Spleen (tissue), 11 donors: Measurements from ENCODE around the gene NPDC1. TPM values are rescaled to one million over a fixed set of nuclear protein-coding genes. Genes with fewer than 3 reads are reported as not detected.

Source experiments
- DNase-seq: peaks from one replicate; pipeline ENCODE4 v3.0.0-alpha.2; 2020
- H3K27ac ChIP-seq, 8 donors: fragments of 200-600 bp; sonication (generic) in 7 of 8; 1 replicate in 4 of 8; 2 replicates in 4 of 8; pipeline versions ENCODE4 v1.5.0 to v1.8.0; 2016 to 2021; ENCODE audit warnings: inconsistent platforms in 4 of 8, mild to moderate bottlenecking in 4 of 8, moderate library complexity in 1 of 8
- H3K27me3 ChIP-seq, 7 donors: fragments of 200-600 bp; sonication (generic) in 6 of 7; replicated peaks in 1 of 7; 1 replicate in 4 of 7; 2 replicates in 3 of 7; pipeline versions ENCODE4 v1.5.0 to v1.8.0; 2016 to 2021; ENCODE audit warnings: inconsistent platforms in 3 of 7, mild to moderate bottlenecking in 1 of 7
- H3K36me3 ChIP-seq, 6 donors: fragments of 200-600 bp; sonication (generic) in 5 of 6; 1 replicate in 4 of 6; 2 replicates in 2 of 6; pipeline versions ENCODE4 v1.5.0 to v1.8.0; 2016 to 2021; ENCODE audit warnings: inconsistent platforms in 2 of 6
- H3K4me1 ChIP-seq, 6 donors: fragments of 200-600 bp; sonication (generic) in 5 of 6; 1 replicate in 3 of 6; 2 replicates in 3 of 6; pipeline versions ENCODE4 v1.5.0 to v1.8.0; 2016 to 2021; ENCODE audit warnings: inconsistent platforms in 3 of 6
- H3K4me3 ChIP-seq, 8 donors: fragments of 200-600 bp; sonication (generic) in 7 of 8; 1 replicate in 4 of 8; 2 replicates in 4 of 8; pipeline versions ENCODE4 v1.5.0 to v1.8.0; 2016 to 2021; ENCODE audit warnings: inconsistent platforms in 4 of 8, mild to moderate bottlenecking in 4 of 8, moderate library complexity in 2 of 8
- H3K9me3 ChIP-seq, 8 donors: fragments of 200-600 bp; sonication (generic) in 7 of 8; 1 replicate in 4 of 8; 2 replicates in 4 of 8; pipeline versions ENCODE4 v1.5.0 to v1.8.0; 2016 to 2021; ENCODE audit warnings: inconsistent platforms in 4 of 8
- POLR2A ChIP-seq, 3 donors: fragments of 450-650 bp; IDR thresholded peaks; one replicate each; pipeline ENCODE4 v1.5.1; 2017; ENCODE audit warnings: antibody characterized with exemption in 3 of 3, mild to moderate bottlenecking in 1 of 3
- POLR2AphosphoS5 ChIP-seq, 3 donors: sonication (generic); formaldehyde crosslinking; IDR thresholded peaks; one replicate each; pipeline ENCODE4 v1.5.1; 2017; ENCODE audit warnings: antibody characterized with exemption in 3 of 3
- WGBS, 5 donors: extraction: QIAGEN DNeasy Blood & Tissue Kit in 3 of 5; methylation state at CpG; one replicate each; pipeline versions ENCODE4 v1.1.5 to v1.1.7; 2013 to 2018; 5-methylcytosine and 5-hydroxymethylcytosine counted together
- intact Hi-C: fragments of 100-400 bp; cut with DNase I; formaldehyde crosslinking; loops from one replicate; pipeline ENCODE4 v1.15.0; 2023; ENCODE audit warnings: low total_unique reads
- polyA plus RNA-seq, 3 donors: library from polyadenylated mRNA; stranded (reverse); fragments of 200-250 nt; gene quantifications; one replicate each; pipeline ENCODE4 v1.2.1, GENCODE V29; 2013
- total RNA-seq, 7 donors: library from RNA; depleted of rRNA in 3 of 7; stranded (reverse); fragments of >200 nt in 3 of 7; fragmentation: NEBNext Ultra II Directional in 4 of 7; extraction: Animal tissue kit (Norgen Biotek cat#: 25700) in 4 of 7; gene quantifications; one replicate each; pipeline versions ENCODE4 v1.1.0 to v1.2.1, GENCODE V29; 2016 to 2021
- TF ChIP-seq, protein P1 (sequence below), 11 experiments: fragments of 200-600 bp in 7 of 11; fragments of 450-650 bp in 4 of 11; sonication (generic) in 4 of 11; IDR thresholded peaks in 8 of 11; conservative IDR thresholded peaks in 3 of 11; 1 replicate in 7 of 11; 2 replicates in 4 of 11; pipeline versions ENCODE4 v1.4.0 to v1.8.0; 2016 to 2021; ENCODE audit warnings: antibody characterized with exemption in 11 of 11, inconsistent platforms in 4 of 11, mild to moderate bottlenecking in 1 of 11
- donor health status: healthy with polysubstance abuse.
- donor health status: DM: no; HTN: no; CAD: no; lungs with moderate emphysema.
- donor health status: DM: no; HTN: no; CAD: no.
- donor health status: Bipolar disorder and iron deficiency.
- donor health status: healthy.
- donor health status: DM: no; HTN: no; CAD: no.
- donor health status: DM: yes; HTN: yes; CAD: no.

Gene NPDC1
- total and polyA plus RNA-seq, 10 donors, result 86.3 to 358 (median 132) TPM

DNA sequence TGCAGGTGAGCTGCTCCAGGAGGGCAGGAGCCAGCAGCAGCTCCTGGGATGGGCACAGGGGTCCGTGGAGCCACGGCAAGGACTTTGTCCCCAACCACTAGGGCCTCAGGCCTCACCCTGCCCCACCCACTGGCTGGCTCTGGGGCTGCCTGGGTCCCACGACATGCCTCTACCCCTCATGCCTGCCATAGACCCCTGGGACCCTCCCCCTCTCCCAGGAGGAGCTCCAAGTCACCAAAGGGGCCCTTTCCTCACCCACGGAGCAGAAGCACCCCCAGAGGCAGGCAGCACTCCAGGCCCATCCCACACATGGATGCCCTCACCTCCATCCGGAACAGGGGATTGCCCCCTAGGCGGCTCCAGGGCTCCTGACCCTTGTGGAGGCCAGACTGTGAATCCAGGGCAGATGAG lies 24.4 kb downstream of the NPDC1 start:
- H3K9me3 ChIP-seq, result no peaks in the 10 kb centered on the region
- no peak for DNase-seq
- TF ChIP-seq POLR2A (IDR thresholded peaks at IDR 0.05), result no peak
- WGBS, 5 donors, result 89 to 96% (median 91%) methylated on average over 6 of the region's 6 CpGs
- H3K4me3 ChIP-seq, result no peak overlapping the region
- H3K4me1 ChIP-seq, result peaks cover 0 to 51% (median 27%) of the 10 kb centered on the region in 6 donors
- H3K27ac ChIP-seq, result no peak overlapping the region
- intact Hi-C loops, result no loop called here
- no peaks in the 10 kb centered on the region for H3K27me3 ChIP-seq
- H3K36me3 ChIP-seq, result peaks cover 0 to 54% (median 17%) of the 10 kb centered on the region in 6 donors

DNA sequence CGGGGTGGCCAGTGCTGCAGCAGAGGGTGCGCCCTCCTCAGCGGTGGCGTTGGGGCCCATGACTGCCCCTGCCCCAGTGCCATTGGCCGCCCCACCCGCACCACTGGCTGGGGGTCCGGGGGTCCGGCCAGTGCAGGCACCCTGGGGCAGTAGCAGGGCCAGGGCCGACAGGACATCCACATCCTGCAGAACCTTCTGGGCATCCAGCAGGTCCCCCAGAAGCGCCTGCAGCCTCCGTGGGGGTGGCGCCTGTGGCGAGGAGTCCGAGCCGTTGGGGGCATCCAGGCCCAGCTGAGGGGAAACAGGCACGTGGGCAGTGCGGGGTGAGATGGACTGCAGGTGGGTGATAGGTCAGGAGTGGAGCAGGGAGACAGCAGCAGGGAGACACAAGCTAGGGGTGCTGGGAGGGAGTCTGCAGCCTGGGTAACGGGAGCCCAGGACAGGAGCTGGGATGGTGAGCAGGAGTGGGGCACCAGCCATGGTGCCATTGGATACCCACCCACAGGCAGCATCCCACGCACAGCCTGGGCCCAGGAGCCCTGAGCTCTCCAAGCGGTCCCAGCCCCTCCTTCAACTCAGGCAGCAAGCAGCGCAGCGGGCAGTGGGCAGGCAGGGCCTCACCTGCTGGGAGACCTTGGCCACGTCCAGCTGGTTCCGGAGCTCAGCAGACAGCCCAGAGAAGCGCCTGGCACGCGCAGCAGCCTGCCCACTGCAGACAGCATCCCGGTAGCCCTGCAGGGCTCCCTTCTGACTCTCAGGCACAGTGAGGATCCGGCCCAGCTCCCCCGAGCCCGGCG lies 25.0 kb downstream of the NPDC1 start:
- H3K9me3 ChIP-seq, result no peaks in the 10 kb centered on the region

GRCh38 chr9:137019891-137020683 lies 25.9 kb downstream of the NPDC1 start:
- Histone ChIP-seq H3K27ac (no peak overlapping the region), H3K27me3 (no peaks in the 10 kb centered on the region), H3K36me3 (peaks cover 0 to 69% (median 32%) of the 10 kb centered on the region in 6 donors), H3K9me3 (no peaks in the 10 kb centered on the region), H3K4me3 (no peak overlapping the region), H3K4me1 (peaks cover 0 to 36% (median 13%) of the 10 kb centered on the region in 6 donors)
- intact Hi-C loops, result no loop called here
- DNase-seq, result no peak
- WGBS, 5 donors, result 90 to 95% (median 94%) methylated on average over 28 to 34 of the region's 34 CpGs
- TF ChIP-seq, protein P1, sequence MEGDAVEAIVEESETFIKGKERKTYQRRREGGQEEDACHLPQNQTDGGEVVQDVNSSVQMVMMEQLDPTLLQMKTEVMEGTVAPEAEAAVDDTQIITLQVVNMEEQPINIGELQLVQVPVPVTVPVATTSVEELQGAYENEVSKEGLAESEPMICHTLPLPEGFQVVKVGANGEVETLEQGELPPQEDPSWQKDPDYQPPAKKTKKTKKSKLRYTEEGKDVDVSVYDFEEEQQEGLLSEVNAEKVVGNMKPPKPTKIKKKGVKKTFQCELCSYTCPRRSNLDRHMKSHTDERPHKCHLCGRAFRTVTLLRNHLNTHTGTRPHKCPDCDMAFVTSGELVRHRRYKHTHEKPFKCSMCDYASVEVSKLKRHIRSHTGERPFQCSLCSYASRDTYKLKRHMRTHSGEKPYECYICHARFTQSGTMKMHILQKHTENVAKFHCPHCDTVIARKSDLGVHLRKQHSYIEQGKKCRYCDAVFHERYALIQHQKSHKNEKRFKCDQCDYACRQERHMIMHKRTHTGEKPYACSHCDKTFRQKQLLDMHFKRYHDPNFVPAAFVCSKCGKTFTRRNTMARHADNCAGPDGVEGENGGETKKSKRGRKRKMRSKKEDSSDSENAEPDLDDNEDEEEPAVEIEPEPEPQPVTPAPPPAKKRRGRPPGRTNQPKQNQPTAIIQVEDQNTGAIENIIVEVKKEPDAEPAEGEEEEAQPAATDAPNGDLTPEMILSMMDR (IDR thresholded peaks at IDR 0.05 in 8 of 11, conservative IDR thresholded peaks at IDR 0.05 in 3 of 11), result no peak
- TF ChIP-seq POLR2A (IDR thresholded peaks at IDR 0.05), result no peak

More for the DNA sequence above, 25.0 kb downstream of the NPDC1 start:
- no peak overlapping the region for H3K4me3 ChIP-seq
- 89 to 97% (median 95%) methylated on average over 22 to 32 of the region's 32 CpGs for WGBS, 5 donors
- no peak for DNase-seq
- intact Hi-C loops, result no loop called here
- H3K36me3 ChIP-seq, result peaks cover 0 to 60% (median 23%) of the 10 kb centered on the region in 6 donors
- TF ChIP-seq POLR2AphosphoS5 (IDR thresholded peaks at IDR 0.05) (no peak), POLR2A (IDR thresholded peaks at IDR 0.05) (no peak)
- TF ChIP-seq, protein P1 (IDR thresholded peaks at IDR 0.05 in 8 of 11, conservative IDR thresholded peaks at IDR 0.05 in 3 of 11), result no peak
- H3K27ac ChIP-seq, result no peak overlapping the region
- H3K4me1 ChIP-seq, result peaks cover 0 to 45% (median 21%) of the 10 kb centered on the region in 6 donors
- H3K27me3 ChIP-seq, result no peaks in the 10 kb centered on the region

DNA sequence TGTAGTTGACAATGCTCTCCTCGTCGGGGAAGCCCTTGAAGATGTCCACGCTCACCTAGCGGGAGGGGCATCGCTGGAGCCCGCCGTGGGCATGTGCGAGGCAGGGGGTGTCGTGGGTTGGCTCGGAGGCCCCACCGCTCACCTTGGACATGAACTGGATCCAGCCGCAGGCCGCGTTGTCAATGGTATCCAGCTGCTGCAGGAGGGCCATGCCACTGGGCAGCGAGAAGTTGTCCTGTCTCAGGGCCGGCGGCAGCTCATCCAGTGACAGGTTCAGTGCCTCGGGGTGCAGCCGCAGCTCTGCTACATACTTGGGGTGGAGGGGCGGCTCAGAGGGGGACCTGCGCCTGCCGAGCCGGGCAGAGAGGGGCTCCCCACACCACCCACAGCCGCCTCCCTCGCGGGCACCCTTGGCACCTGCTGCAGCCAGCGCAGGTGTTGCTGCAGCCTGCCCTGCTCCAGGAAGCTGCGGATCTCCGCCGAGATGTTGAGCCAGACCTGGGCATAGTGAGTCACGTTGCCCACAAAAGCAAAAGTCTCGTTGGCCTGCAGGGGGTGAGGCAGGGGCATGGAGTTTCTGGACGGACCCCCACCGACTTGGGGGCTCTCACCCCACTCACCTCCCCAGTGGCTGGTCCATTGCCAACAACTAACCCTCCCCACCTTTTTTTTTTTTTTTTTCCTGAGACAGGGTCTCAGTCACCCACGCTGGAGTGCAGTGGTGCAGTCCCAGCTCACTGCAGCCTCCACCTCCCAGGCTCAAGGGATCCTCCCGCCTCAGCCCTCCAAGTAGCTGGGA lies 27.0 kb downstream of the NPDC1 start:
- DNase-seq, result no peak
- intact Hi-C loops, result no loop called here
- Histone ChIP-seq H3K4me3 (no peak overlapping the region), H3K9me3 (no peaks in the 10 kb centered on the region), H3K36me3 (peaks cover 0 to 80% (median 43%) of the 10 kb centered on the region in 6 donors), H3K27ac (no peak overlapping the region), H3K27me3 (no peaks in the 10 kb centered on the region), H3K4me1 (peaks cover 0 to 25% (median 9%) of the 10 kb centered on the region in 6 donors)
- TF ChIP-seq POLR2AphosphoS5 (IDR thresholded peaks at IDR 0.05) (no peak), POLR2A (IDR thresholded peaks at IDR 0.05) (no peak)
- TF ChIP-seq, protein P1 (IDR thresholded peaks at IDR 0.05 in 8 of 11, conservative IDR thresholded peaks at IDR 0.05 in 3 of 11), result no peak
- 85 to 93% (median 90%) methylated on average over 32 to 36 of the region's 36 CpGs for WGBS, 5 donors
